ENCODE data around the gene FGD4.

Gene FGD4

DNA sequence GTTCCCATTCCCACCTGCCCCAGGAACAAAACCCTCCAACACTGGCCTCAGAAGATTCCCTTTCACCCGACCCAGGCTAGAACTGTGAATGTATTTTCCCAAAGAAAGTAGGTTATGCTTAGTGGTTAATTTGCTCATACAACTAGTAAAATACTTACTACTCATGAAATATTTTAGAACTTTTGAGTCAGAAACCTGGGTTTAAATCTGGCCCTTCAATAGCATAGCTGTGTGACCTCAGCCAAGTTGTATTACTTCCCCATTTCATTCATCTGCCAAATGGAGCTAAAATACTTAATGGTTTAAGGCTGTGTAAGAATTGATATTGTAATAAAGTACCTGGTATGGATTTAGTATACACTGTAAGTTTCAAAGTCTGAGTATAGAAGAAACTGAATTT lies 210.6 kb downstream of the FGD4 start:
- DNase-seq (ENCODE audit: extremely low read depth, low read depth), result no peak
- TF ChIP-seq, protein P1, sequence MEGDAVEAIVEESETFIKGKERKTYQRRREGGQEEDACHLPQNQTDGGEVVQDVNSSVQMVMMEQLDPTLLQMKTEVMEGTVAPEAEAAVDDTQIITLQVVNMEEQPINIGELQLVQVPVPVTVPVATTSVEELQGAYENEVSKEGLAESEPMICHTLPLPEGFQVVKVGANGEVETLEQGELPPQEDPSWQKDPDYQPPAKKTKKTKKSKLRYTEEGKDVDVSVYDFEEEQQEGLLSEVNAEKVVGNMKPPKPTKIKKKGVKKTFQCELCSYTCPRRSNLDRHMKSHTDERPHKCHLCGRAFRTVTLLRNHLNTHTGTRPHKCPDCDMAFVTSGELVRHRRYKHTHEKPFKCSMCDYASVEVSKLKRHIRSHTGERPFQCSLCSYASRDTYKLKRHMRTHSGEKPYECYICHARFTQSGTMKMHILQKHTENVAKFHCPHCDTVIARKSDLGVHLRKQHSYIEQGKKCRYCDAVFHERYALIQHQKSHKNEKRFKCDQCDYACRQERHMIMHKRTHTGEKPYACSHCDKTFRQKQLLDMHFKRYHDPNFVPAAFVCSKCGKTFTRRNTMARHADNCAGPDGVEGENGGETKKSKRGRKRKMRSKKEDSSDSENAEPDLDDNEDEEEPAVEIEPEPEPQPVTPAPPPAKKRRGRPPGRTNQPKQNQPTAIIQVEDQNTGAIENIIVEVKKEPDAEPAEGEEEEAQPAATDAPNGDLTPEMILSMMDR (IDR thresholded peaks at IDR 0.05; ENCODE audit: low read depth, low read length), result no peak

DNA sequence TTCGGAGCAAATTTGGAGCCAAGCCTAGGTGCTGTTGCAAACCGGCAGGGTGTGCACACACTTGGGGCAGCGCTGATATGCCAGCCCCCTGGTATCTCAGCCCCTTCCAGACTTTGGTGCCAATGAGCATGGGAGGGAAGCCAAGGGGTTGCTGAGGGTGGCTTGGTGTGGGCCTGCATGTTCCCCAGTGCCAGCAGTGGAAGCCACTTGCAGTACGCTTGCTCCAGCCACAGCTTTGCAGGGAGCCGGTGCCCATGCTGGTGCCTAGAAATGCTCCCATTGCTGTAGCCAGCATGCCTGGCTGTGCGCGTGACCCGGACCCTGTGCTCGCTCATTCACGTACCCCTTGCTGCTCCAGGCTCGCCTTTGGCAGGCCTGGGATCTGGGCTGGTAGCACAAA lies 212.6 kb downstream of the FGD4 start:
- no peak for DNase-seq (ENCODE audit: extremely low read depth, low read depth)
- TF ChIP-seq, protein P1 (IDR thresholded peaks at IDR 0.05; ENCODE audit: low read depth, low read length), result no peak

DNA sequence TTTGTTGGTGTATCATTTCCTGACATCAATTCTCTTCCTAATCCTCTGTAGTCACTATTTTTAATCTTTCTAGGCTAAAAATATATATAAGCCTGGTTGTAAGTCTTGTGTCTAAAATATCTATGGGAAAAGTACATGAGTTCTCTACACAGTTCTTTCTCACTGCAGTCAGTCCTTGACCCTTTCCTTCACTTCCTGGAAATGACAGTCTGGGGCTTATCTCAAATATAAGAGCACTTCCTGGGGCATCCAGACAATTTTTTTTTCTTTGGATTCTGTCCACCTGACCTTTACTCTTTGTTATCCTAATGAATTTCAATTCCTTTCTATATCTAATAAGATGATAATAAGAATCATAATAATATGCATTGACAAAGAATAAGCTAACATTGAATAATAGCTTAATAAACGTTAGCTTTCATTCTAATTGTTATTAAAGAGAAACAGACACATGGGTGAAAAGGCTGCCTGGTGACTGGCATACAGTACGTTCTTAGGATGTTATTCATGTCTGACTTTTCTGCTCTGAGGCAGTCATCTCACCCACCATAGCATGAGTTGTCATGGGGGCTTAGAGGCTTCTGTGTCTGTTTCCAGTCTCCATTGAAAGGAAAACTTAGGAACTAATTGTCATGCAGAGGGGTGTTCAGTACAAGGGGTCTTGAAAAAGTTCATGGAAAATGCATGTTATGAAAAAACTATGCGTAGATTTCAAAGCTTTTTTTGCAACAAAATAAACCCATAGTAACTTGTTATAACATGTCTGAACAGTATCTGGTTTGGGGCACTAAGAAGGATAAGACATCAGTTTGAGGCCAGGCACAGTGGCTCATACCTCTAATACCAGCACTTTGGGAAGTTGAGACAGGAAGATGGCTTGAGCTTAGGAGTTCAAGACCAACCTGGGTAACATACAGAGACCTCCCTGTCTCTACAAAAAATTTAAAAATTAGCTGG lies 213.6 kb downstream of the FGD4 start:
- TF ChIP-seq, protein P1 (IDR thresholded peaks at IDR 0.05; ENCODE audit: low read depth, low read length), result no peak
- no peak for DNase-seq (ENCODE audit: extremely low read depth, low read depth)

DNA sequence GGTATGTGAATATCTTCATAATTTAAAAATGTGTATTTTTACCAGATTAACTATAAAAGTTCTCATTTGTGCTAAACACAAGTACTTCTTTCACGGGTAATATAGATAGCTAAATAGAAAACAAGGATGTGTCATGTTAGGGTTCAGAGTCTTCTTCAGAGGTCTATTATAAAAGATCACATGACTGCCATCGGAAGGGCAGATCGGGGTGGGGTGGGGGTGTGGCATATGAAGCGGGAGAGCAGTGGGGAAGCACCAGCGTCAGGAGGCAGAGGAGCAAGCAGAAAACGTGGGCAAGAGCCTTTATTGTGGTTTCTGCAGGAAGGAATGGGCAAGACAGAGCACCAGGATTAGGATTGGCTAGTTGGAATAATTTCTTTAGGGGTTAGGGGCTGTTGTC lies 216.1 kb downstream of the FGD4 start:
- TF ChIP-seq, protein P1 (IDR thresholded peaks at IDR 0.05; ENCODE audit: low read depth, low read length), result no peak
- no peak for DNase-seq (ENCODE audit: extremely low read depth, low read depth)

DNA sequence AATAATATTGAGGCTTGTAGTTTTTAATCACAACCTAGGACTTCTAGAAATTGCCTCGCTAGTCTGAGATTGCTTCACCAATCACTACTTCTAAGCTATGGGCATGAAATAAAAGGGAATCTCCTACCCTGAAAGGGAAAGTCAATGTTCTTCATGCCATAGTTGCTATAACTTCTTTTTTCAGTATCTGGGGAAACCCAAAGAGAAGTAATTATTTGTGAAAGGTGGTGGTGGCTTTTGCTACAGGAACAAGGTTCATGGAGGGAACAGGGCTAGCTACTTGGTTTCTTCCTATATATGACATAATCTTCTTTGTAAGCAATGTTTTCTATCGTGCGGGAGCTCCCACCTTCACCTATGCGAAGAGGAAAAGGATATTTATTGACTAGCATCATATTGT lies 218.2 kb downstream of the FGD4 start:
- no peak for DNase-seq (ENCODE audit: extremely low read depth, low read depth)
- TF ChIP-seq, protein P1 (IDR thresholded peaks at IDR 0.05; ENCODE audit: low read depth, low read length), result no peak

DNA sequence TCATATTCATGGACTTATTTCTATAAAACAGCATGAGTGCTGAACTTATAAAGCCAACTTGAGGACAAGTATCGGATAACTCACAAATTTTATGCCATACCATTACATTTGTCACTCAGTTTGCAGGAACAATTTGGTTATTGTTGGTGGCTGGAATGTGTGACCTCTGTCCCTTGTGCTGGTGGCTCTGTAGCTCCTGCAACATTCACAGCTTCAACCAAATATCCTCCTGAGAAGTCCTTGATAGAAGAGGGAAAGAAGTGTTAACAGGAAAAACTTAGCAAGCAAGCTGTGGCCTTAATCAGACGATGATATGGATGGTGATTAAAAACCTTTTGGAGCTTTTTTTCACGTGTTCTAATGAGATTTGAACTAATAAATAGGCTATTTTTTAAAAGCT lies 218.8 kb downstream of the FGD4 start:
- DNase-seq (ENCODE audit: extremely low read depth, low read depth), result no peak
- TF ChIP-seq, protein P1 (IDR thresholded peaks at IDR 0.05; ENCODE audit: low read depth, low read length), result no peak

DNA sequence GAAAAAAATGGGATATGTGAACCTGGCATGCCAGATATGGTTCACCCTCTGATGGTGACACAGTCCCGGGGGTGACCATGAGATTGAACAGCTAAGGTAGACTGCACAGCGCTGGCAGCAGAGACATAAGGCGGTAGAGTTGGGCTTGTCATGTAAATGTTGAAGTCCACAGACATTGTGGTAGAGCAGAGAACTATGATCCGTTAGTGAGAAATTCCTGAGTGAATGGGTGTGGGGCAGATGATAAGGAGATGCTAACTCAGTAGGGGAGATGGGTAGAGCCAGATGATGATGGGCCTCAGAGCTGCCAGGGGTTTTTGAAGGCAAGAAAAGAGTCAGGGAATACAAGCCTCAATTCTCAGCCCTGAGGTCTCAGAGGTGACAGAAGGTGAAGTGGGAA lies 228.6 kb downstream of the FGD4 start:
- no peak for DNase-seq (ENCODE audit: extremely low read depth, low read depth)
- TF ChIP-seq, protein P1 (IDR thresholded peaks at IDR 0.05; ENCODE audit: low read depth, low read length), result no peak
